Right kidney (tissue), 9 donors: ENCODE results near the gene MXD4.

ENCODE experiments used
- DNase-seq: peaks from one replicate; pipeline ENCODE4 v3.0.0-alpha.2; 2016
- long read RNA-seq, 8 donors: transcript quantifications; one replicate each; lab custom pipeline, GENCODE V29; 2026

MXD4 gene, protein sequence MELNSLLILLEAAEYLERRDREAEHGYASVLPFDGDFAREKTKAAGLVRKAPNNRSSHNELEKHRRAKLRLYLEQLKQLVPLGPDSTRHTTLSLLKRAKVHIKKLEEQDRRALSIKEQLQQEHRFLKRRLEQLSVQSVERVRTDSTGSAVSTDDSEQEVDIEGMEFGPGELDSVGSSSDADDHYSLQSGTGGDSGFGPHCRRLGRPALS
- long read RNA-seq, donor 1, full-length matches to known transcripts, result 35 of 35 reads
- long read RNA-seq, donor 1, partial matches to known transcripts, result 0 of 35 reads
- long read RNA-seq, donor 1, other reads (novel, unspliced or antisense), result 0 of 35 reads
- long read RNA-seq, donor 2, full-length matches to known transcripts, result 20 of 20 reads
- long read RNA-seq, donor 2, partial matches to known transcripts, result 0 of 20 reads
- long read RNA-seq, donor 2, other reads (novel, unspliced or antisense), result 0 of 20 reads
- long read RNA-seq, donor 3, full-length matches to known transcripts, result 20 of 20 reads
- long read RNA-seq, donor 3, partial matches to known transcripts, result 0 of 20 reads
- long read RNA-seq, donor 3, other reads (novel, unspliced or antisense), result 0 of 20 reads
- long read RNA-seq, donor 4, full-length matches to known transcripts, result 29 of 29 reads
- long read RNA-seq, donor 4, partial matches to known transcripts, result 0 of 29 reads
- long read RNA-seq, donor 4, other reads (novel, unspliced or antisense), result 0 of 29 reads
- long read RNA-seq, donor 5, full-length matches to known transcripts, result 28 of 28 reads
- long read RNA-seq, donor 5, partial matches to known transcripts, result 0 of 28 reads
- long read RNA-seq, donor 5, other reads (novel, unspliced or antisense), result 0 of 28 reads
- long read RNA-seq, donor 6, full-length matches to known transcripts, result 29 of 29 reads
- long read RNA-seq, donor 6, partial matches to known transcripts, result 0 of 29 reads
- long read RNA-seq, donor 6, other reads (novel, unspliced or antisense), result 0 of 29 reads
- long read RNA-seq, donor 7, full-length matches to known transcripts, result 53 of 58 reads
- long read RNA-seq, donor 7, partial matches to known transcripts, result 5 of 58 reads
- long read RNA-seq, donor 7, other reads (novel, unspliced or antisense), result 0 of 58 reads
- long read RNA-seq, donor 8, full-length matches to known transcripts, result 29 of 29 reads
- long read RNA-seq, donor 8, partial matches to known transcripts, result 0 of 29 reads
- long read RNA-seq, donor 8, other reads (novel, unspliced or antisense), result 0 of 29 reads

DNA sequence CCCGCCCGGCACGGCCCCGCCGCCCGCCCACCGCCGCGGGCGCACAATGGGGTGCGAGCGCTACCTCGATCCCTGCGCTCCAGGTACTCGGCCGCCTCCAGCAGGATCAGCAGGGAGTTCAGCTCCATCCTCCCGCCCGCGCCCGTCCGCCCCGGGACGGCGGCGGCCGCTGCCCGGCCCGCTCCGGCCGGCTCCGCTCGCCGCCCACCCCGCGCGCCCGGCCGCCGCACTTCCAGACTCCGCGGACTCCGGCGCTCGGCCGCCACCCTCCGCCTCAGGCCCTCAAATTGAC, at the start of gene MXD4:
TSS of gene MXD4 (minus strand) at position 257 of the 292 bp plus-strand sequence. CDS start at position 128, 129 bp downstream.
- DNase-seq, result no peak

DNA sequence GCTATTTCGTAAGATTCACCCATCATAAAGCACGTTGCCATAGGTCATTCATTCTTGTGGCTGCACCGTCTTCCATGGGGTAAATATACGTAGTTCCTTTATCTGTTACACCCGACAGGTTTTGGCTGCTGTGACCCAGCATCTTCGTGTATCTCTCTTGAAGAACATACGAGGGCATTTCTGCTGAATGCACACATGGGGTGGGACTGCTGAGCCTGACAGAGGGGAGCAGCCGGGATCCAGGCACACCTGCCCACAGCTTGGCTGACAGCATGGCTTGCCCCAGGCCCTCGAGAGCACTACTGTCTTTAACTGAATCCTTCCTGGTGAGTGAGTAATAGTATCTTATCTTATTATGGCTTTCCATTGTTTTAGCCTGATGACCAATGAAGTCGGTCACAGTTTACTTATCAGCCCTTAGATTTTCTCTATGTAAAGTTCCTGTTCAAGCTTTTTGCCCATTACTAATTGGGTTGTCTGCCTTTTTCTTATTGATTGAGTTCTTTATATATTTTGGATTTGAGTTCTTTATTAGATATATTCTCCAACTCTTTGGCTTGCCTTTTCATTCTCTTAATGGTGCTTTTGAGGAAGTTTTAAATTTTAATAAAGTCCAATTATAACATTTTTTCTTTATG, 45.0 kb upstream of the MXD4 start:
- no peak for DNase-seq

DNA sequence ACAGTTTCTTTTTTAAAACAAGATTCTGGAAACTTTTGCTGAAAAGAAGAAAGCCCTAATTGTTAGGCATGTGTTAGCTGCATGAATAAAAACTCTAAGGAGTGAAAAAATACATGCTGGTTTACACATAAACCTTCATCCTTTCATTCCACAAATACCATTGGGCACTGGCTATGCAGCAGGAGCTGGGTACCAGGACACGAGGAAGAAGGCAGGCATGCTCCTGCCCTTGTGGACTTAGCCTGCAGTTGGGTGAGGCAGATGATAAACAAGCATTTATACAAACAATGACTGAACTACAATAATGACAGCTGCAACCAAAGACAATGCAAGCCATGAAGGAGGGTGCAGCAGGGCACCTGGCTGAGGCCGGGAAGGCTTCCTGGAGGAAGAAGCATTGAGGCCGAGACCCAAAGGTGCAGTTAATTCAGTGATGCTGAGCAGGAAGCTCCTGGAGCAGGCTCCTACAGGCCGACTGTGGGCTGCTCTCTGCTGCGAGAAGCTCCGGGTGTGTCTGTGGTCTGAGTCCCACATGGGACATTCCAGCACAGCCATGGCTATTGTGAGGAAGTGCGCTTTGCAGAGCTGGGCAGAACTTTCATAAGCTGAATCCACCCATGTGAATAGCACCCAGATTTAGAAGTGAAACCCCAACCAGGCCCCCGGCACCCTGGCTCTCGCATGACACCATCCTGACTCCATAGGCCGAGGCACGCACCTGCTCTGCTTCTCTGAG, 44.0 kb upstream of the MXD4 start:
- DNase-seq, result no peak

DNA sequence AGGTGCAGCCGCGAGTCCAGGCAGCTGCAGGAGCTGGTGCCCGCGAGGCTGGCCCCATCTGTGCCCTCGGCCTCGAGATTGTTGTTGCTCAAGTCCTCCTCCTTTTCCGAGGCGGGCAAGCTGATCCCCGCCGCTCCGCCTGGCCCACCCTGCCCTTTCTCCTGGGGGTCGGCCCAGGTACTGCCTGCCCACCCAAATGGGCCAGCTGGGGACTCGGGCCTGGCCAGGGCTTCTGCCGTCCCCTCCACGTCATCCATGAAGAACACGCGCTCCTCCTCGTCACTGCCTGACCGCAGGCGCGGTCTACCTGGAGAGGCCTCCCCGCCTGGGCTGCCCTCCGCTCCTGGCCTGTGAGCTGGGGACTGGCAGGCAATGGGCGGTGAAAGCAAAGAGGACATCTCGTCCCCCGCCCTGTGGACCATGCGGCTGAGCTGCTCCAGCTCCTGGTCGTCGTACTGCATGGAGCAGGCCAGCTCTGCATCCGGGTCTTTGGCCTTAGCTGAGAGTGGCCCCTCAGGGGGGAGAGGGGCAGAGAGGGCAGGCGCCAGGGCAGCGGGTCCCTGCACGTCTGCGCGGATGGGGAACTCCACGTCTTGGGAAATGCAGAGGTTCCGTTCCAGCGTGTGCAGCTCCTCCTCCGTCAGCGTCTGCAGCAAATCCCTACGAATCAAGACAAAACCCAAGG, 43.1 kb upstream of the MXD4 start:
- DNase-seq, result no peak

DNA sequence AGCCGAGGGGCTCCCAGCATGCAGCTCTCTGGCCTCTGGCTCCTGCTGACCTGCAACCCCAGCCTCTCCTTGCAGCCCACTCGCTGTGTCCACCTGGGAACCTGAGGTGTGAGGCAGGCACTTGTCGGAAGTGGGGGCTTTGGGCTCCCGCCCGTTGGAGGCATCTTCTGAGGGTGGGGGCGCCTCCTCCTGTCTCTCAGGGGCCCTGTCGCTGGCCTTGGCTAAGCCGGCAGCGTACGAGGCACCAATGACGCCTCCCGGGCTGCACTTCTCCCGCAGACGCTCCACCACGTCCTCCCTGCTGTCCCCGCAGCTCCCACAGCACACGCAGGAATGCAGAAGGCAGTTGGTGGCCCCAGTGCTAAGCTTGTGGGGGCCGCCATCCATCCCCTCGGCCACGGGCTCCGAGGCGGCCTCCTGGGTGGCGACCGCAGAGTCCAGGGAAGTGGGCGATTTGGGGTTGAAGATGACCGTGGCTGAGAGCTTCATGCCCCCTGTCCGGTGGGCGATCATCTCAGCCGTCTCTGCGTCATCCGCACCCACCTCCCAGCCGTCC, 42.5 kb upstream of the MXD4 start:
- DNase-seq, result no peak

DNA sequence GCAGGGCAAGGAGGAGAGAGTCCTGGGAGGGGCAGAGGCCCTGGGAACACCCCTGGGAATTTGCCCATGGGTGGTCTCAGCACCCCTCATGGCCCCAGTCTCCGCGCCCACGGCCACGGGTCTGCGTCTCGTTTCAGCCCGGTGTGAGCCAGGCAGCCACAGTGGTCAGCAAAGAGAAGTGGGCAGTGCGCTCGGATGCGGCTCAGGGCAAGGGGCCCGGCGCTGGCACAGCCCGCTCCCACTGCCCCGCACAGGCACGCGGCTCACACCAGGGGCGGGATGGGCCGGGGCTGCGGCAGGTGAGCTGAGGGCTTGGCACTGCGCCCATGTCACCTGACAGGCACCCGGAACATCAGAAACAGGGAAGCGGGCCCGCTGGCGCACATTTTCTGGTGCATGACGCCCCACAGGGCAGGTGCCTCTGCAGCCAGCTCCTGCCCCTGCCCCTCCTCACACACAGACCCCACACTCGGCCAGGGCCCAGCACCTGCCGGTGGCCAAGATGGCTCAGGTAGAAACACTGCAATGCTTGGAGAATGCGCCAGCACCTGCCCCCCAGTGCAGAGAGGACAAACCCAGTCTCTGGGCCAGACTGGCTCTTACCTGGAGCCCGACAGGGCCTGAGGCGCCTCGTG, 41.9 kb upstream of the MXD4 start:
- DNase-seq, result no peak

DNA sequence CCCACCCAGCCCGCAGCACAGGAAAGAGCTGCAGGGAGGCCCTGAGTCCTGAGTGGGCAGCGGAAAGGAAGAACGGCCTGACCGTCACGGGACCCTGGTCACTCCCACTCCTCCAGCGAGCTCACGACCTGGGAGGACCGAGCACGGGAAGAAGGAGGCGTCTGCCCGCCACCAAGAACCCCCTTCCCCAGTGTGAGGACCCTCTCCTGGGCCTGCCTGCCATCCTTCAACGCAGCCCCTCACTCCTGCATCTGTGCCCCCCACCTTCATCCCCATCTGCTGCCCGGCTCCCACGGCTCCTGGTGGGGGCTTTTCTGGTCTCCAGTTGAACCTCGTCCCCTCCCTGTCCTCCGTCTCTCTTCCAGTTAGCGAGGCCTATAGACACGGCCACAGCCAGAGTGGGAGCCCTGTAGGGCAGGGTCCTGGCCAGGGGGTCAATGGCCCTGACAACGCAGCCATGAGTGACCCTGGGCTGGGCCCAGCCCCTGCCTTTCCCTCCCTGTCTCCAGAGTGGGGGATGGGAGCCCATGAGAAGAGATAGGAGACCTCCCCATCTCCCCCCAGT, 41.3 kb upstream of the MXD4 start:
- no peak for DNase-seq

DNA sequence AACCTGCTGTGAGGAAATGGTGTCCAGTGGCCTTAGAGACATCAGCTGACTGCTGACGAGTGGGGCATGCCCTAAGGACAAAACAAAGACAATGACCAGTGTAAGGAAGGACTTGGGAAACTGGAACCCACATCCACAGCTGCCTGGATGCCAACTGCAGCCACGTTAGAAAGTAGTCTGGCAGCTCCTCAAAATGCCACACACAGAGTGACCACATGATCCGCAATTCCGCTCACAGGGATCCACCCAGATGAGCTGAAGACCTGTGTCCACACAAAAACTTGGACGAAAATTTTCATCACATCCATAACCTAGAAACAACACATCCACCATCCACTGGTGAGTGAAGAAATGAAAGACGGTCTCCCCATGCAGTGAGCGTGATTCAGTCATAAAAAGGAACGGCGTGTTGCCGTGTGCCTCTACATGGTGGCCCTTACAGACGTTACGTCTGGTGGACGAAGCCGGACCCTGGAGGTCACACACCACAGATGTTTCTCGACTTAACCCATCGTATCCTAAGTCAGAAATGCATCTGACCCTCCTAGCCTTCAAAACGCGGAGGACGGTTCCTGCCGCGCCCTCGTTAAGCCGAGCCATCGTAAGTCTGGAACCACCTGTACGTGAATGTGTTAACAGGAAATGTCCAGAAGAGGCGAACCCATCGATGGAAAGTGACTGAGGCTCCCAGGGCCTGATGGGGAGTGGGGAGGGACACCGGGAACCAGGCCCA, 40.6 kb upstream of the MXD4 start:
- DNase-seq, result no peak

DNA sequence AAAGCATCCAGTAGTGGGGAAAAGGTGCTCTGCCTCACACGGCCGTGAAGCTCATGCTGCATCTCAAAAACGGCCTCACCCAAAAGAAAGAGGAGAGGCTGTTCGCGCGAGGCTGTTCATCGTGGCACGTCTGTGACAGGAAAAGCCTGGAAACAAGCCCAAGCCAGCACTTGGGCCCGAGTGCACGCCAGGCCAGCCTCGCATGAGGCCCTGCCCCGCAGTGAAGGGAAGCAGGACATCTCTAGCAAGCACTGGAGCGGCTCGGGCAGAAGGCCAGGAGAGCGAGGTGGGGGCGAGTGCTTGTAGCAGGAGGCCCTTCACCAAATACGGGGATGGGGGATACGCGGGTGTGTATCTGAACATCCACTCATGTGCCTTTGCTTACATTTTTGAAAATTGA, 39.9 kb upstream of the MXD4 start:
- DNase-seq, result no peak

DNA sequence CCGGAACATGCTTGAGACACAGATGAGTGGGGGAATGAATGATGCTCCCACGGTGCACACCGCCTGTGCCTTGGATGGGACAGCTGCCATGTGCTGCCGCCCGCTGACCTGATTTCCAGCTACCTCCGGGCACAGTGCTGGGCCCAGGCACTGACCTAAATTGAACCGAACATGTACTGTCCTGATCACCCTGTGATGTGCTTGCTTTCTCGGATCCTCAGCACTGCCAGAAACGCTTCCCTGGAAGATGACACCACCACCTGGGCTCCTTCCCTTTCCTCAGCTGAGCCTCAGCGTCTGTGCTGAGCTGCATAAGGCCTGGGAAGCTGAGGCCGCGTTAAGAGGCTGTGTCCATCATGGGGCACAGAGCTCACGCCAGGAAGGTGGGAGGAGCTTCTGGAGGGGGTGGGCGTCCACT, 39.3 kb upstream of the MXD4 start:
- DNase-seq, result no peak

DNA sequence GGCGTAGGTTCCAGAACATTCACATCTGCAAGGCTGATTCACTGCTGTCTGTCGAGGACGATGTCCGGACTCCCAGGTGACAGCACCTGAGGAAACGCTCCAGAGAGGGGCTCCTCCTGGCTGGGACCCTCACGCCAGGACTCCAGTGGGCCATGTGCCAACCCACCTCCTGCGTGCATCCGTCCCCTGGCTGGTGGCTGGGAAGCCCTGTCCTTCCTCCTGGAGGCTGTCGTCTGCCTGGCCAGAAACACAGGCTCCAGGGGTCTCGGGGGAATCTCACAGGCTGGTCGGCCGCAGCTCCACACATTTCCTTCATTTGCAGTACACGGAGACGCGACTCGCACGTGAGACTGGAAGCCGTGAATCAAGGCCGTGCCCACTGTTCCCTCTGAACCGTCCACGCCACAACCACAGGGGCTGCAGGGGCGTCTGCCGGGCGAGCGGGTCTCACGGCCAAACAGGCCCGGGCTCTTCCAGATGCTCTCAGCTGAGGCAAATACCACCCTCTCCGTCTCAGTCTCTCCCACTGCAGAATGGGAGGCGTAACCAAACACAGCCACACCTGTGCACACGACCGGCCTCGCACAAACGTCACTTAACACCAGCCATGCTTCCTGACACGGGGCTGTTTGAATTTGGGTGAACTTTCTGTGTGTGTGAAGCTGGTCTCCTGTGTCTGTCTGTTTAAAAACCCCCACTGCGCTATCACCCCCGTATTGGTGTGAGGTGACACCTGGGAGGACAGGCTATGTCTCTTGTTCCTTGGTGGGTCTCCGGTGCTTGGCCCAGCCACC, 38.7 kb upstream of the MXD4 start:
- no peak for DNase-seq

DNA sequence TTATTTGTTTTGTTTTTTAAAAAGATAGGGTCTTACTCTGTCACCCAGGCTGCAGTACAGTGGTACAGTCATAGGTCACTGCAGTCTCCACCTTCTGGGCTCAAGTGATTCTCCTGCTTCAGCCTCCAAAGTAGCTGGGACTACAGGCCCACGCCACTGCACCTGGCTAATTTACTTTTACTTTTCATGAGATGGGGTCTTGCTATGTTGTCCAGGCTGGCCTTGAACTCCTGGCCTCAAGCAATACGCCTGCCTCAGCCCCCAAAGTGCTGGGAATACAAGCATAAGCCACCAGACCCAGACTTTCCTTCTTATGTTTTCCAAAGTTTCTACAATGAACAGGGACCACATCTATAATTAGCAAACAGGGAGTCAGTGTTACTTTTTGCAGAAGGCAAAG, 37.9 kb upstream of the MXD4 start:
- no peak for DNase-seq

DNA sequence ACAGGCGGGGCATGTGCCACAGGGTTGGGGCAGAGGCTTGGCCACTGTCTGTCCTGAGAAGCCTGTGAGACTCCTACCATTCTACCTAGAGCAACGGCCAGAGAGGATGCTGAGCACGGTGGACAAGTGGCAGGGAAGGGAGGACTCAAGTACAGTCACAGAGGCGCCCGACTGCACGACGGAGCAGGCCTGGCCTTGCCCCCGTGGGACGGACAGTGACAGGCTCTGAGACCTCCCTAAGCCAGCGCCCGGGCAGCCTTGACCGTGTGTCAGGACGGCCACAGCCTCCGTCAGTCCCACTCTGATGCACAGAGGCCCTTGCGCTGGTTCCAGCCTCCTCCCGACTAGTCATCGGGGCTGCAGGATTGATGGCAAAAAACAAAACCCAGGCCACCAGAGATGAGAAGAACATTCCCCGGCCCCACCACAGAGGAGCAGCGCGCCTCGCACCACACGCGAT, 36.7 kb upstream of the MXD4 start:
- DNase-seq, result no peak

DNA sequence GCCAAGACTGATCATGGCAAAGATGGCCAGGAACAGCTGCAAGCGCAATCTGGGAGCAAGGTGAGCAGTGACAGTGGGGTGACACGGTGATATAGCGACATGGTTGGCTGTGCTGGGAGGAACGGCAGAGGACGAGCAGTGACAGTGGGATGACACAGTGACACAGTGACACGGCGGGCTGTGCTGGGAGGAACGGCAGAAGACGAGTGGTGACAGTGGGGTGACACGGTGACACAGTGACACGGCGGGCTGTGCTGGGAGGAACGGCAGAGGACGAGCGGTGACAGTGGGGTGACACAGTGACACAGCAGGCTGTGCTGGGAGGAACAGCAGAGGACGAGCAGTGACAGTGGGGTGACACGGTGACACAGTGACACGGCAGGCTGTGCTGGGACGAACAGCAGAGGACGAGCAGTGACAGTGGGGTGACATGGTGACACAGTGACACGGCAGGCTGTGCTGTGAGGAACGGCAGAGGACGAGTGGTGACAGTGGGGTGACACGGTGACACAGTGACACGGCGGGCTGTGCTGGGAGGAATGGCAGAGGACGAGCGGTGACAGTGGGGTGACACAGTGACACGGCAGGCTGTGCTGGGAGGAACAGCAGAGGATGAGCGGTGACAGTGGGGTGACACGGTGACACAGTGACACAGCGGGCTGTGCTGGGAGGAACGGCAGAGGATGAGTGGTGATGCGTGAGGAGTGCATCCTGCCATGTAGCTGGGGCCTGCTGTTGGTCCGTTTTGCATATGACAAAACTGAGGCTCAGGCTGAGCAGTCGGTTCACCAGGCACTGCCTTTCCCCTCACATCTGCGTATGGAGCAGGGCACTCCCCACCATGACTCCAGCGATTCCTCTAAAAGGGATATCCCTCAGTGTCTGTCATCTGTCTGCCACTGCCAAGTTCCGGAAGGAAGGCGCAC, 36.0 kb upstream of the MXD4 start:
- no peak for DNase-seq

DNA sequence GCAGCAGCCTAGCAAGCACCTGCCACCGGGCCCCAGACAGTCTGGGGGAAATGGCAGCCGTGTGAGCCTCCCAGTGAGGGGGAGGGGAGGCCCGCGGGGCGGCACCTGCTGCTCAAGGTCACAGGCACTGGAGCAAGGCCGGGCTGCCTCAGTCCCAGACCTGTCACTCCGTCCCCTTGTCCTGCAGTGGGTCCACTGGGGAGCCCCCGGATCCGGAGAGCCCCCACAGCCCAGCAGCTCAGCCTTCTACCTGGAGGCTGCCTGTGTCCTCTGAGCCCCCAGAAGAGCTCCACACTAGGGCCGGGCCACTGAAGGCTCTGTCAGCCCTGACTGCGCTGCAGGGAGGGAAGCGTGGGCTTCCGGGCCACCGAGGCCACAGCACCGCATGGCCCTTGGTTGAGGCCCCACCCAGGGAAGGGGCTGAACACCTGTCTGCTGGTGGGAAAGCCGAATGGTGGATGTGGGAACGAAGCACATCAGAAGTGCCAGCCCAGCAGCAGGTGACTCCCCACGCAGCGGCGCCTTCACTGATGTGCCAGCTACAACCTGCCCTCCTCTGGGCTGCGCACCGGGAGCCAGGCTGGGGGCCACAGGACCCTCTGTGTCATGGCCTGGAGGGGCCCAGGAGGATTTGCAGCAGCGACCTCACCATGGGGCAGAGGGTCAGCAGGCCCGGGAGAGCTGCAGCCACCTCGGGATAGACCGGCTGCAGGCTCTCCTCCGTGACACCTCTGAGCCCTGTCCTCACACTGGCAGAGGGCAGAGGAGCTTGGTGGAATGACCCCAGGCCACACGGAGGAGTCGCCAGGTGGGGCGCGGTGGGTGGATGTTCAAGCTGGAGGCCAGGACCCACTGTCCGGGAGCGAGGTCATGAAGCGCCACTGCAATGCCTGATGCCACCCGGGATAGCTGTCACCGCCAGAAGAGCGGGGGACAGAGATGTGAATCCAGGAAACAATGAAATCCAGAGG, 35.0 kb upstream of the MXD4 start:
- no peak for DNase-seq
